Activated CD8-positive, alpha-beta memory T cell treated with anti-CD3 and anti-CD28 coated beads, Interleukin-2, amount 50 U/mL, for 24 hours (primary cell): ENCODE measurements around the gene KRTAP10-9.
"Not testable (repeated sequence)": the region's sequence is repeated elsewhere in the genome, so short reads cannot be mapped to it uniquely, and the experiment has no call there.

Experiments used
- DNase-seq: peaks from one replicate; pipeline ENCODE4 v3.0.0-alpha.2; 2020; ENCODE audit errors: extremely low read depth

KRTAP10-9 gene

DNA sequence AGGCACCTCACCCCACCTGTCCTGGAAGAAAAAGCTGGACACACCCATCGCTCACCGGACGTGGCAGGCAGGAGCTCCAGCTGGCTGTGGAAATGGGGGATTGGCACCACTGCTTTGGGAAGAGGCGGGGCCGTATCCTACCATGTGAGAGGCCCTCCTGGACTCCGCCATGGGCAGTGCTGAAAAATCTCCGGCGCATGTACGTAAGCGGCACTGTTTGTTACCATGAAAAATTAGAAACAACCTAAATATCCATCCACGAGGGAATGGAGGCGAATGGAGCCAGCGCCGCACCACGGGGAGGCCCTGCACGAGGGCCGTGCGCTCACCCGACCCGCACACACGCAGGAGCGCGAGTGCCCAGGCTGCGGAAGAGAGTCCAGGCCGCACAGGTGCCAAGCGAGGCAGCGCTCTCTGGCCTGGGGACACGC, 11.9 kb upstream of the KRTAP10-9 start:
- no peak for DNase-seq

- DNase-seq, result no peak
Measured at GRCh38 chr21:44615466-44615865, 11.4 kb upstream of the KRTAP10-9 start.

DNA sequence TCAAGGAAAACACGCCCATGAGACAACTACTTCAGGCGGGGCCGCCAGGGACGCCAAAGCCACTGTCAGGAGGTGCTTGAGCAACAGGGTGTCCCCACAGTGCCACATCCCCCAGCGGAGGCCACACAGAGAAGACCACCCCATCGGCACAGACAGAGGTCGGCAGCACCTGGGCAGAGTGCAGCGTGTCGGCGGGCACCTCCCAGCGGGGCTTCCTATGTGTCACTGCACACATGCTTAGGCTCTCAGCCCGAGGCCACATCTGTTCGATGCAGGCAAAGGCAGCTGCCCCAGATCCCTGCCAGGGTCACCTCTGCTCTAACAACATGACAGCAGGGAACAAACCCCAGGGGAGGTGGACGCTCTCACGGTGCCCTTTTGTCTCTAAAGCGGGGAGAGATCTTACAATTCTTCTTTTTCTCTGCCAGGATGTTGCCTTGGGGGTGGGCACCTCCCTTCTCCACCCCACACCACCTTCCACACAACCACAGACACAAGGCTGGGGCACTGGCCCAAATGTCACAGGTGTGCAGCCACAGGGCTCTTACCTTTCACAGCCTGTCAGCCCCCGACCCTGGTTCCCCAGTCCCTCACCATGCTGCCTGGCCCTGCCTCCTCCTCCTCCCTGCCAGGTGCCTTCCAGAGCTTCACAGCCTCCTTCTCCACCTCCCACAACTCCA, 10.8 kb upstream of the KRTAP10-9 start:
- DNase-seq, result no peak

DNA sequence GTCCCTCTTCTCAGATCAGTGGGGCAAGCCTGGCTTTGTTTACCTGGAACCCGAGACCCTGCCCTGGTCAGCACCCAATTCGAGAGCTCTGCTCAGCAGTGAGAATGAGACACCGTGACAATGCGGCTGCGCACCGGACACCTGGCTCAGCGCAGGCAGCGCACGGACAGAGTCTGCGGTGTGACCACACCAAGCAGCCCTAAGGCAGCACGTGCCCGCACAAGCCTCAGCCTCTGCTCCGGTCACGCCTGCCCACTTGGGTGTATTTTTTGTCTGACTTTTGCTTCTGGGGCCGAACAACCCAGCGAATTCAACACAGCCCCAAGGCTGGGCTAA, 10.3 kb upstream of the KRTAP10-9 start:
- no peak for DNase-seq

- DNase-seq, result no peak
Measured at GRCh38 chr21:44617071-44617501, 9.8 kb upstream of the KRTAP10-9 start.

DNA sequence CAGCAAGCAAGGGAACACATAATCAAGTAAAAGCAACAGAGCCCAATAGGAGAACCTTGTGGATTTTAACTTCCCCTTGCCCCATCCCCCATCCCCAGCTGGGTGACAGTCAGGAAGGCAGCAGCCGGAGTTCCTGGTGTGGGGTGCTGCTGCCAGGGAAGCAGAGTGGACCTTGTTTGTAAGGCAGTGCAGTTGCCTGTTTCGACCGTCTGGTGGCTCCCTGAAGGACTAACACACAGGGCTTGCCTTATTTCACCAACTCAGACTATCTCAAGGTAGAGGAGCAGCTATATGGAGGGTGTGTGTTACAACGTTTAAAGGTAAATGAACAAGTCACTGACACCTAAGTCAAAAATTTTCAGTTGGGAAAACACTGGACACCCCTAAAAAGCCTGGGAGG, 8.4 kb upstream of the KRTAP10-9 start:
- DNase-seq, result no peak

GRCh38 chr21:44618909-44619308, 8.0 kb upstream of the KRTAP10-9 start:
- DNase-seq, result peak; percentile 30

DNA sequence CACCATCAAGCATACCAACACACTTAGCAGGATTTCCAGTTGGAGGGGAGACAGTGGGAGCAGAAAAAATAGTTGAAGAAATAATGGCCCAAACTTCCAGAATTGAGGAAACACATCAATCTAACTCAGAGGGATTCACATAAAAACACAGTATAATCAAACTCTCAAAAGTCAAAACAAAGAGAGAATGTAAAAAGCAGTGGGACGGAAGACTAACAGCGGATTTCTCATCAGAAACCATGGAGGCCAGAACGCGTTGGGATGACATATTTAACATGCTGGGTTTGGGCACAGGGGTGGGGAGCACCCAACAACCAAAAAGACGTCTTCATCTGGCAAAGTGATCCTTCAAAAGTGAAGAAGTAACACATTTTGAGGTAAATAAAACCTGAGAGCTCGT, 7.0 kb upstream of the KRTAP10-9 start:
- DNase-seq, result no peak

GRCh38 chr21:44623575-44623974, 3.3 kb upstream of the KRTAP10-9 start:
- no peak for DNase-seq

- no peak for DNase-seq
Measured at GRCh38 chr21:44625756-44626155, 1.1 kb upstream of the KRTAP10-9 start.

GRCh38 chr21:44626262-44626661, 631 bp upstream of the KRTAP10-9 start:
- no peak for DNase-seq

- not testable (repeated sequence) for DNase-seq
Measured at GRCh38 chr21:44627181-44627822, 409 bp downstream of the KRTAP10-9 start.

GRCh38 chr21:44627831-44628233, 939 bp downstream of the KRTAP10-9 start:
- not testable (repeated sequence) for DNase-seq

DNA sequence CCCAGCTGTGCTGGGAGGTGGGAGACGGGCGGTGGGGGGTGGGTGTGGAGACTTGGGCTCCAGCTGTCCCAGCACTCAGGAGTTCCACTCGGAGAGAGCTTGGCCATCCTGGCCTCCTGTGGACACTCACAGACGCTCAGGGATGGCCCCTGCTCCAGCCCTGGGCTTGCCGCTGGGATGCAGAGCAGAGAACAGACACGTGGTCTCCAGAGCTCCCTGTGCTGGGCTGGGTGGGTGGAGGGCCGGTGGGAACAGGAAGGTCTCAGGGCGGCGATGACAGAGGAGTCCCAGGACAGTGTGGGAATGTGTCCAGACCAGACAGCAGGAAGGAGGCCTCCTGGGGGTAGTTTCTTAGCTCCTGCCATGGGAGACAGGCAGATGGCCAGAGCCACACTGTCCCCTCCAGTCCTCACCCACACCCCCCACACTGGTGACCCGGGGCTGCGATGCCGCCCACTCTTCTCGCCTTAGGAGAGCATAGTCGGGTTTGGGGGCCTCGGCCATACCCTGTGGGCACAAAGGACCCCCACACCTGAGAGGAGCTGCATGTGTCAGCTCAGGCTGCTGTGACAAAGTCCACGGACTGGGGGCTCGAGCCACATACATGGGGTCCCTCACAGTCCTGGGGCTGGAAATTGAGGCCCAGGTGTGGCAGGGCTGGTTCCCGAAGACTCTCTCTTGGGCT, 2.0 kb downstream of the KRTAP10-9 start:
- DNase-seq, result no peak

DNA sequence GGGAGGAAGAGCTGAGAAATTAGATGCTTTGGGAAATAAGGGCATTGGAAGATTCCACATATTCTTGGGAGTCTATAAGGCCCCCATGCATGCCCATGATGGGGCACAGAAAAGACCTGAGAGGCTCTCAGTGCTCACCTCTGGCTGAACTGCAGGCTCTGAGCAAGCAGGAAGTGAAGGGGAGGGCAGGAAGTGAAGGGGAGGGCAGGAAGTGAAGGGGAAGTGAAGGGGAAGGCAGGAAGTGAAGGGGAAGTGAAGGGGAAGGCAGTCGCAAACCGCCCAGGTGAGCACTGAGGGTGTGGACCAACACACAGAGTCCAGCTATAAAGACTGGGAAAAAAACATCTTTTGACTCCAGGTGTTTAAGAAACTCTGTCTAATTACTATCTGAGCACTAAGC, 3.5 kb downstream of the KRTAP10-9 start:
- no peak for DNase-seq

GRCh38 chr21:44632067-44632466, 5.2 kb downstream of the KRTAP10-9 start:
- DNase-seq, result no peak

- DNase-seq, result no peak
Measured at GRCh38 chr21:44636209-44637017, 9.5 kb downstream of the KRTAP10-9 start.

DNA sequence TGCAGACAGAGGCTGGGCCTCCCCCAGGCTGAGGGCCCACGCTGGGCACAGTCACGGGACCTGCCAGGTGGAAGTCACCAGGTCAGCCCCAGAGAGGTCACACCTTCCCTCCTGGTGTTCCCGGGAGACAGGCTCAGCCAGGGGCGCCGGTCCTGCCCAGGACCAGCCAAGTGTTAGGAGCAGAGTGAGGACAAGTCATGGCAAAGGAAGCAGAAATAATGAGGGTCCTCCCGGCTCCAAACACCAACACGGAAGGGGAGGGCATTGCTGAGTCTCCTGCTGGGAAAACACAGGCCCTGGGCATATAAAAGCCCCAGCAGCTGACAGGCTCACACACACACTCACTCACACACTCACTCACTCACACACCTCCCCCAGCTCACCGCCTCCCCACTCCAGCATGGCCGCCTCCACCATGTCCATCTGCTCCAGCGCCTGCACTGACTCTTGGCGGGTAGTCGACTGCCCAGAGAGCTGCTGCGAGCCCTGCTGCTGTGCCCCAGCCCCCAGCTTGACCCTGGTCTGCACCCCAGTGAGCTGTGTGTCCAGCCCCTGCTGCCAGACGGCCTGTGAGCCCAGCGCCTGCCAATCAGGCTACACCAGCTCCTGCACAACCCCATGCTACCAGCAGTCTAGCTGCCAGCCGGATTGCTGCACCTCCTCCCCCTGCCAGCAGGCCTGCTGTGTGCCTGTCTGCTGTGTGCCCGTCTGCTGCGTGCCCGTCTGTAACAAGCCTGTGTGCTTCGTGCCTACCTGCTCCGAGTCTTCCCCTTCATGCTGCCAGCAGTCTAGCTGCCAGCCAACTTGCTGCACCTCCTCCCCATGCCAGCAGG, 10.3 kb downstream of the KRTAP10-9 start, which contains the start of gene KRTAP10-10:
TSS of gene KRTAP10-10 (plus strand) at position 339 of the 833 bp plus-strand sequence. CDS start at position 401, 62 bp downstream.
- DNase-seq, result no peak

GRCh38 chr21:44637851-44638348, 11.0 kb downstream of the KRTAP10-9 start:
- DNase-seq, result not testable (repeated sequence)

DNA sequence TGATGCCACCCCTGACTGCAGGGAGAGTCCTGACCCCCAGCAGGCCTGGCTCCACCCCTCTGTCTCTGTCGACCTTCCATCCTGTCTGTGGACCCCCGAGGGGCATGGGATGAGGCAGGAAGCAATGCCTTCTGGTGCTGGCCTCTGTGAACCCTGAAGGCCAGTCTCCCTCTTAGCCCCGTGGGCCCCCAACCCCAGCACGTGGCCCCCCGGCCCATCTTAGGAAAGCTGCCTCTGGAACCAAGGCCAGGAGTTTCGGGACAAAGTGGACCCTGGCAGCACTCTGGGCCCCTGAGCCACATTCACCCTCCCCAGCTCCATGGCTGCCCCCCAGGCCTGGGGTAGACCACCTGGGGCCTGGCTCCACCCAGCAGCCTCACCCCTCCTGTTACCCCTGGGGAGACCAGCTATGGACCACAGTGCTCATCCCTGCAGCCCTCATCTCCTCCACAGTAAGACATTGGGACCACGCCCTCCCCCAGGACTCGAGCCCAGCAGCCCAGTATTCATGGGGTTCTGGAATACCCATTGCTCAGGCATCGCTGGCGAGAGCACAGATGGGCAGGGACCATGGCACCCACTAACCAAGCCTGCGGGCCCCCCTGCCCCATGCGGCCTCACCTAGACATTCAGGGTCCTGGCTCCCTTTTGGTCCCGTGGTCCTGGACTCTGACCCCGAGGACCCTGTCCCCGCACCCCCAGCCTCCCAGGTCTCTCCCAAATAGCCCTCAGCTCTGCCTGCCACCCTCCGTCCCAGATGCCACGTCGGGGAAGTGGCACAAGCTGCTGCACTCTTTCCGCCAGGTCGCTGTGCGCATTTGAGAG, 11.8 kb downstream of the KRTAP10-9 start:
- not testable (repeated sequence) for DNase-seq
